Pancreas (tissue), 10 donors: ENCODE data around the gene SLC39A8. TPM values are rescaled to one million over a fixed set of nuclear protein-coding genes. Genes with fewer than 3 reads are reported as not detected.
A peak's percentile ranks its signal among the peaks of the same experiment; 100 is the strongest.

Experiments used
- ATAC-seq, 4 donors: fragments of 200-7000 bp; cut with Tn5 transposase; one replicate each; pipeline versions ENCODE4 v1.8.0 to v1.9.1; 2020; ENCODE audit warnings: mild to moderate bottlenecking in 4 of 4, moderate library complexity in 4 of 4
- DNase-seq, 6 donors: peaks; one replicate each; pipeline ENCODE4 v3.0.0-alpha.2; 2020
- FAIRE-seq: peaks from 2 replicates; lab custom pipeline; 2012; peaks lifted over from hg19 to GRCh38; lab: Jason Lieb, UNC
- H3K27ac ChIP-seq, 4 donors: fragments of 200-600 bp; sonication (generic); 1 replicate in 3 of 4; 2 replicates in 1 of 4; pipeline versions ENCODE4 v1.5.0 to v1.8.0; 2020
- H3K27me3 ChIP-seq, 4 donors: fragments of 200-600 bp; one replicate each; pipeline ENCODE4 v1.8.0; 2021
- H3K36me3 ChIP-seq, 3 donors: fragments of 200-600 bp; sonication (generic) in 1 of 3; one replicate each; pipeline versions ENCODE4 v1.5.0 to v1.8.0; 2020 to 2021
- H3K4me1 ChIP-seq, 3 donors: fragments of 200-600 bp; one replicate each; pipeline ENCODE4 v1.8.0; 2021
- H3K4me3 ChIP-seq, 4 donors: fragments of 200-600 bp; sonication (generic) in 2 of 4; one replicate each; pipeline versions ENCODE4 v1.5.0 to v1.8.0; 2020 to 2021
- H3K9me3 ChIP-seq, 4 donors: fragments of 200-600 bp; one replicate each; pipeline ENCODE4 v1.8.0; 2021
- WGBS, 2 donors: extraction: QIAGEN DNeasy Blood & Tissue Kit; methylation state at CpG; one replicate each; pipeline ENCODE4 v1.1.7; 2013; 5-methylcytosine and 5-hydroxymethylcytosine counted together
- intact Hi-C, 3 donors: fragments of 100-400 bp; cut with DNase I; formaldehyde crosslinking; loops; one replicate each; pipeline versions ENCODE4 v1.11.1 to v1.14.2; 2022
- polyA plus RNA-seq, 2 donors: library from polyadenylated mRNA; stranded (reverse); fragments of 200-250 nt; gene quantifications; one replicate each; pipeline ENCODE4 v1.2.3, GENCODE V29; 2013
- total RNA-seq, 6 donors: library from RNA; stranded (reverse); fragmentation: NEBNext Ultra II Directional in 4 of 6; extraction: Animal tissue kit (Norgen Biotek cat#: 25700) in 4 of 6; gene quantifications; one replicate each; pipeline versions ENCODE4 v1.2.1 to v1.2.4, GENCODE V29; 2021 to 2023
- TF ChIP-seq, protein P1 (sequence below), 4 donors: fragments of 200-600 bp; sonication (generic) in 3 of 4; IDR thresholded peaks; one replicate each; pipeline versions ENCODE4 v1.5.0 to v1.8.0; 2021; ENCODE audit warnings: antibody characterized with exemption in 4 of 4
- donor health status: healthy with polysubstance abuse.
- donor health status: DM: no; HTN: no; CAD: no; lungs with moderate emphysema.
- donor health status: DM: no; HTN: no; CAD: no.
- donor health status: control.
- donor health status: control.
- donor health status: Bipolar disorder and iron deficiency.
- donor health status: DM: yes; HTN: yes; CAD: no.
- donor health status: DM: no; HTN: no; CAD: no.
- donor health status: DM: no; HTN: no; CAD: no.
- donor health status: DM: yes; HTN: yes; CAD: no.

The SLC39A8 gene
- total and polyA plus RNA-seq, 8 donors, result 9.9 to 46.8 (median 37.8) TPM

DNA sequence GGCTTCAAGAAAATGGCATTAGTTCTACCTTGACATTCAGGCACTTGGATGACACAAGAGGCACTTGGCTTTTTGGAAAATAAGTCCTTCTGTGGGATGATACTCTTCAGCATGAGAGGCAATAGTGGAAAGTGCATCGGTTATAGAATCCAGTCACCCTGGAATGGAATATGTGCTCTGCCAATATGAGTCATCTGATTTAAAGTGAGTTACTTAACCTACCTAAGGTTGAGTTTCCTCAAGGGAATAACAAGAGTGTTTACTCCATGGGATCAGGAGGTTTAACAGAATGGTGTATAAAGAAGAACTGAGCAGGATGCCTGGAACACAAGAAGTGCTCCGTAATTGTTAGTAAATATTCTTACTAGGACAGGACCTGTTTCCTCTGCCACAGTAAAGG is 10.7 kb downstream of the SLC39A8 start:
- peaks cover 0 to 4% (median 0%) of the 10 kb centered on the region in 3 donors for H3K4me1 ChIP-seq
- H3K36me3 ChIP-seq, result no peaks in the 10 kb centered on the region
- intact Hi-C loops, result no loop called here
- H3K4me3 ChIP-seq, result no peak overlapping the region
- FAIRE-seq (no peak), DNase-seq (no peak), ATAC-seq (no peak)
- no peaks in the 10 kb centered on the region for H3K9me3 ChIP-seq
- H3K27me3 ChIP-seq, result no peaks in the 10 kb centered on the region
- TF ChIP-seq, protein P1, sequence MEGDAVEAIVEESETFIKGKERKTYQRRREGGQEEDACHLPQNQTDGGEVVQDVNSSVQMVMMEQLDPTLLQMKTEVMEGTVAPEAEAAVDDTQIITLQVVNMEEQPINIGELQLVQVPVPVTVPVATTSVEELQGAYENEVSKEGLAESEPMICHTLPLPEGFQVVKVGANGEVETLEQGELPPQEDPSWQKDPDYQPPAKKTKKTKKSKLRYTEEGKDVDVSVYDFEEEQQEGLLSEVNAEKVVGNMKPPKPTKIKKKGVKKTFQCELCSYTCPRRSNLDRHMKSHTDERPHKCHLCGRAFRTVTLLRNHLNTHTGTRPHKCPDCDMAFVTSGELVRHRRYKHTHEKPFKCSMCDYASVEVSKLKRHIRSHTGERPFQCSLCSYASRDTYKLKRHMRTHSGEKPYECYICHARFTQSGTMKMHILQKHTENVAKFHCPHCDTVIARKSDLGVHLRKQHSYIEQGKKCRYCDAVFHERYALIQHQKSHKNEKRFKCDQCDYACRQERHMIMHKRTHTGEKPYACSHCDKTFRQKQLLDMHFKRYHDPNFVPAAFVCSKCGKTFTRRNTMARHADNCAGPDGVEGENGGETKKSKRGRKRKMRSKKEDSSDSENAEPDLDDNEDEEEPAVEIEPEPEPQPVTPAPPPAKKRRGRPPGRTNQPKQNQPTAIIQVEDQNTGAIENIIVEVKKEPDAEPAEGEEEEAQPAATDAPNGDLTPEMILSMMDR (IDR thresholded peaks at IDR 0.05), result no peak
- WGBS, 2 donors, result 91 to 95% methylated on average over 2 of the region's 2 CpGs
- H3K27ac ChIP-seq, result no peak overlapping the region

DNA sequence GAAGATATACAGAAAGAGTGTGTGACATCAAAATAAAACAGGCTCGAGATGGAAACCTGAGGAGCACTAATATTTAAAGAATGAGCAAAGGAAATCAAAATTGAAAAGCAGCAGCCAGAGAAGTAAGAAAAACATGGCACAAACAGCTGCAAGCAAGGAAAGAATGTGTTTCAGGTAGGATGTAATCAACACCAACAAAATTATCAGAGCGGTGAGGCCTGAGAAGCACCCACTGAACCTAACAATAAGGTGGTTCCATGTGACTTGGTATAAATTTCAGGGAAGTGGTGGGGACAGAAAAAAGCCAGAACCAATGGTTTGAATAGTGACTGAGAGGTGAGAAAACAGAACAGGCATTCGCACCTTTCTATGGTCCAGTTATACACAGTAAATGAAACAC is 11.5 kb downstream of the SLC39A8 start:
- ATAC-seq, result no peak
- 90 to 96% methylated on average over 3 of the region's 3 CpGs for WGBS, 2 donors
- no peak for FAIRE-seq
- Histone ChIP-seq H3K4me1 (peaks cover 0 to 4% (median 0%) of the 10 kb centered on the region in 3 donors), H3K9me3 (no peaks in the 10 kb centered on the region), H3K27me3 (no peaks in the 10 kb centered on the region), H3K27ac (no peak overlapping the region), H3K36me3 (no peaks in the 10 kb centered on the region), H3K4me3 (no peak overlapping the region)
- intact Hi-C loops, result no loop called here
- TF ChIP-seq, protein P1 (IDR thresholded peaks at IDR 0.05), result no peak
- DNase-seq, result no peak

DNA sequence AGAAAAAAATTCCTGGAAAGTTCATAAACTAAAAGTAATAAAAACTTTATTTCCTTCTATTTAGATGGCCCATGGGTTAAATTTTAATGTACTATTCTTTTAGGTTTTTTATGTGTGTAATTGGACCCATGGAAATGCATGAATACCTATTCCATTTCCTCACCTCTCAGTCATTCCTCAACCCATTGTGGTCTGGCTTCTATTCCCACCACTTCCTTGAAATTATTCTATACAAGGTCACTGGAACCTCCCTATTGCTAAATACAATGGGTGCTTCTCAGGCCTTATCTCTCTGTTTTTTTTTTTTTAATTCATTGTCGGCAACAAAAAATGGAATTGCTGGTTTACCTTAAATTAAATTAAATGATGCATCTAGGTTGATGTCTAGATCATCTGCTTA is 17.2 kb downstream of the SLC39A8 start:
- TF ChIP-seq, protein P1 (IDR thresholded peaks at IDR 0.05), result no peak
- 23 to 30% methylated on average over 1 of the region's 1 CpG for WGBS, 2 donors
- Histone ChIP-seq H3K27me3 (no peaks in the 10 kb centered on the region), H3K9me3 (no peaks in the 10 kb centered on the region), H3K4me1 (no peaks in the 10 kb centered on the region), H3K4me3 (no peak overlapping the region), H3K36me3 (no peaks in the 10 kb centered on the region), H3K27ac (no peak overlapping the region)
- ATAC-seq (peak in 2 of 4 donors; percentile 44 to 60), DNase-seq (no peak), FAIRE-seq (no peak)
- intact Hi-C loops, result no loop called here

DNA sequence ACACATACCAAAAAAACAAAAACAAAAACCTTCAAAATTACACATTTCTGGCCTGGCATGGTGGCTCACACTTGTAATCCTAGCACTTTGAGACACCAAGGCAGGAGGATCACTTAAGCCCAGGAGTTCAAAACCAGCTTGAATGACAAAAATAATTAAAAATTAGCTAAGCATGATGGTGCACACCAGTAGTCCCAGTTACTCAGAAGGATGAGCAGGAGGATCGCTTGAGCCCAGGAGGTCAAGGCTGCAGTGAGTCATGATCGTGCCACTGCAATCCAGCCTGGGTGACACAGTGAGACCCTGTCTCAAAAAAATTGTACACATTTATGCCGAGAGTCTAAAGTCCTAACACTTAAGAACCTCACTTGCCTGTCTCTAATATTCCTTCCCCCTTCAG is 18.3 kb downstream of the SLC39A8 start:
- 95 to 96% methylated on average over 3 of the region's 3 CpGs for WGBS, 2 donors
- FAIRE-seq (no peak), ATAC-seq (no peak), DNase-seq (no peak)
- TF ChIP-seq, protein P1 (IDR thresholded peaks at IDR 0.05), result no peak
- no peak overlapping the region for H3K27ac ChIP-seq
- intact Hi-C loops, result no loop called here
- H3K4me1 ChIP-seq, result no peaks in the 10 kb centered on the region
- H3K4me3 ChIP-seq, result no peak overlapping the region
- H3K36me3 ChIP-seq, result no peaks in the 10 kb centered on the region
- no peaks in the 10 kb centered on the region for H3K9me3 ChIP-seq
- no peaks in the 10 kb centered on the region for H3K27me3 ChIP-seq

DNA sequence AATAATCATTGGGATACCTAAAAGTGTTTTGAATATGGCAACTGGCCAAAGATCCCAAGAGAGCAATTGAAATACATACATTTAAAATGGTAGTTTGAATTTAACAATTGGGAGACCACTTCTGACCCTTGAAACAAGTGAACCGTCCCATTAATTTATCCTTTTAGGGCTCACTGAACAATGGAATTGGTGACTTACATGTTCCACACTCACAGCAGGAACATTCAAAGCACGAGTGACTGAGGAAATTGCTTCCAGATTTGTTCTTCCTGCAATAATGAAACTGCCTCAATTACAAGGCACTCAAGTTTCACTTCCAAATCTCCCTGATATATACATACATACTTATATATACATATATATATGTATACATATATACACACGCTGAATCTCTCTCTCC is 20.6 kb downstream of the SLC39A8 start:
- DNase-seq, result no peak
- no peak for FAIRE-seq
- Histone ChIP-seq H3K27ac (no peak overlapping the region), H3K27me3 (no peaks in the 10 kb centered on the region), H3K9me3 (no peaks in the 10 kb centered on the region), H3K4me3 (no peak overlapping the region), H3K36me3 (no peaks in the 10 kb centered on the region), H3K4me1 (no peaks in the 10 kb centered on the region)
- 83 to 89% methylated on average over 3 of the region's 3 CpGs for WGBS, 2 donors
- no peak for ATAC-seq
- intact Hi-C loops, result no loop called here
- TF ChIP-seq, protein P1 (IDR thresholded peaks at IDR 0.05), result no peak
